WTC11 (cell line): ENCODE results near the gene NIT2. TPM values are rescaled to one million over a fixed set of nuclear protein-coding genes. Genes with fewer than 3 reads are reported as not detected.

Experiments used
- ATAC-seq: fragments of 200-7000 bp; cut with Tn5 transposase; 2 replicates; pipeline ENCODE4 v1.10.0; 2021; ENCODE audit warnings: mild to moderate bottlenecking, moderate library complexity
- CTCF ChIA-PET: fragments of 300-600 bp; sonication (Branson Sonifier 250); formaldehyde crosslinking; loops from one replicate; lab custom pipeline; 2021; ENCODE audit warnings: antibody characterized with exemption; lab: Charles Lee
- POLR2A ChIA-PET: fragments of 350-600 bp; sonication (Branson Sonifier 250); formaldehyde crosslinking; loops from one replicate; lab custom pipeline; 2021; ENCODE audit warnings: antibody characterized with exemption; lab: Charles Lee
- DNase-seq: peaks from one replicate; pipeline ENCODE4 v3.0.0; 2021; ENCODE audit warnings: low spot score
- H3K27ac Mint-ChIP-seq: 2 replicates; pipeline ENCODE4 v1.8.0; 2021; ENCODE audit warnings: mixed read lengths
- H3K27me3 Mint-ChIP-seq: 2 replicates; pipeline ENCODE4 v1.8.0; 2021; ENCODE audit warnings: low read depth, mild to moderate bottlenecking, moderate library complexity, mixed read lengths
- H3K36me3 Mint-ChIP-seq: 2 replicates; pipeline ENCODE4 v1.8.0; 2021; ENCODE audit warnings: mixed read lengths
- H3K4me1 Mint-ChIP-seq: 2 replicates; pipeline ENCODE4 v1.8.0; 2022; ENCODE audit warnings: mixed read lengths
- H3K4me3 Mint-ChIP-seq: 2 replicates; pipeline ENCODE4 v1.8.0; 2021; ENCODE audit warnings: mild to moderate bottlenecking, moderate library complexity, mixed read lengths
- H3K9me3 Mint-ChIP-seq: 2 replicates; pipeline ENCODE4 v1.8.0; 2021; ENCODE audit warnings: mixed read lengths
- ATF6 ChIP-seq: sonication (generic); formaldehyde crosslinking; IDR thresholded peaks from 2 replicates; pipeline ENCODE4 v1.8.1; 2023; ENCODE audit warnings: mild to moderate bottlenecking, missing genetic modification reagents
- CDX4 ChIP-seq: fragments of 250-450 bp; sonication (Bioruptor Pico); IDR thresholded peaks from 2 replicates; pipeline ENCODE4 v1.9.0; 2021; ENCODE audit warnings: moderate library complexity, mild to moderate bottlenecking, inconsistent platforms, borderline replicate concordance
- CREM ChIP-seq: sonication (generic); formaldehyde crosslinking; IDR thresholded peaks from 2 replicates; pipeline ENCODE4 v1.8.1; 2022; ENCODE audit warnings: mild to moderate bottlenecking, missing genetic modification reagents, moderate library complexity
- E2F5 ChIP-seq: sonication (generic); formaldehyde crosslinking; IDR thresholded peaks from 2 replicates; pipeline ENCODE4 v1.8.1; 2022; ENCODE audit warnings: mild to moderate bottlenecking, moderate library complexity, missing genetic modification reagents
- FOXP1 ChIP-seq: sonication (generic); formaldehyde crosslinking; IDR thresholded peaks from 2 replicates; pipeline ENCODE4 v1.8.0; 2022; ENCODE audit warnings: missing genetic modification reagents, mild to moderate bottlenecking, moderate library complexity, borderline replicate concordance
- GTF2I ChIP-seq: fragments of 250-450 bp; sonication (Bioruptor Pico); conservative IDR thresholded peaks from 2 replicates; pipeline ENCODE4 v1.4.0; 2021; ENCODE audit warnings: mild to moderate bottlenecking
- MXD4 ChIP-seq: fragments of 250-450 bp; sonication (Bioruptor Pico); IDR thresholded peaks from 2 replicates; pipeline ENCODE4 v1.8.0; 2021; ENCODE audit warnings: mild to moderate bottlenecking, moderate library complexity, borderline replicate concordance
- NFYB ChIP-seq: sonication (generic); formaldehyde crosslinking; conservative IDR thresholded peaks from 2 replicates; pipeline ENCODE4 v1.8.0; 2022; ENCODE audit warnings: low read depth, missing genetic modification reagents
- NR3C1 ChIP-seq: sonication (generic); formaldehyde crosslinking; conservative IDR thresholded peaks from 2 replicates; pipeline ENCODE4 v1.8.1; 2023; ENCODE audit warnings: low read depth, mild to moderate bottlenecking, missing genetic modification reagents
- SOX15 ChIP-seq: fragments of 250-450 bp; sonication (Bioruptor Pico); IDR thresholded peaks from 2 replicates; pipeline ENCODE4 v1.9.0; 2021; ENCODE audit warnings: mild to moderate bottlenecking
- TP53 ChIP-seq: sonication (generic); formaldehyde crosslinking; IDR thresholded peaks from 2 replicates; pipeline ENCODE4 v1.8.1; 2023; ENCODE audit warnings: mild to moderate bottlenecking, missing genetic modification reagents
- ZBTB21 ChIP-seq: sonication (generic); formaldehyde crosslinking; IDR thresholded peaks from 2 replicates; pipeline ENCODE4 v1.8.1; 2023; ENCODE audit warnings: mild to moderate bottlenecking, missing genetic modification reagents, borderline replicate concordance
- ZNF232 ChIP-seq: sonication (generic); formaldehyde crosslinking; IDR thresholded peaks from 2 replicates; pipeline ENCODE4 v1.8.0; 2022; ENCODE audit warnings: mild to moderate bottlenecking, missing genetic modification reagents
- ZNF263 ChIP-seq: sonication (generic); formaldehyde crosslinking; IDR thresholded peaks from 2 replicates; pipeline ENCODE4 v1.8.1; 2022; ENCODE audit warnings: low read depth, mild to moderate bottlenecking, moderate library complexity, missing genetic modification reagents
- ZNF317 ChIP-seq: sonication (generic); formaldehyde crosslinking; IDR thresholded peaks from 2 replicates; pipeline ENCODE4 v1.8.1; 2023; ENCODE audit warnings: low read depth, mild to moderate bottlenecking, moderate library complexity, missing genetic modification reagents, borderline replicate concordance
- ZNF396 ChIP-seq: fragments of 250-450 bp; sonication (Bioruptor Pico); IDR thresholded peaks from 2 replicates; pipeline ENCODE4 v1.8.0; 2021; ENCODE audit warnings: mild to moderate bottlenecking, moderate library complexity, borderline replicate concordance
- ZNF423 ChIP-seq: fragments of 250-450 bp; sonication (Bioruptor Pico); IDR thresholded peaks from 2 replicates; pipeline ENCODE4 v2.1.2; 2022; ENCODE audit warnings: mild to moderate bottlenecking, moderate library complexity
- ZNF671 ChIP-seq: fragments of 250-450 bp; sonication (Bioruptor Pico); IDR thresholded peaks from 2 replicates; pipeline ENCODE4 v1.8.0; 2021; ENCODE audit warnings: mild to moderate bottlenecking
- total RNA-seq: library from RNA; stranded (reverse); gene quantifications from 3 replicates; pipeline ENCODE4 v1.2.3, GENCODE V29; 2021
- TF ChIP-seq, protein P1 (sequence below): sonication (generic); formaldehyde crosslinking; IDR thresholded peaks from 2 replicates; pipeline ENCODE4 v1.8.1; 2022; ENCODE audit warnings: low read depth, mild to moderate bottlenecking, moderate library complexity, missing genetic modification reagents, borderline replicate concordance
- TF ChIP-seq, protein P2 (sequence below): sonication (generic); formaldehyde crosslinking; IDR thresholded peaks from 2 replicates; pipeline ENCODE4 v1.8.0; 2022; ENCODE audit warnings: mild to moderate bottlenecking, missing genetic modification reagents
- TF ChIP-seq, protein P3 (sequence below): fragments of 250-450 bp; sonication (Bioruptor Pico); IDR thresholded peaks from 2 replicates; pipeline ENCODE4 v1.9.0; 2021; ENCODE audit warnings: mild to moderate bottlenecking, borderline replicate concordance
- TF ChIP-seq, protein P4 (sequence below): fragments of 200-600 bp; IDR thresholded peaks from 2 replicates; pipeline ENCODE4 v1.8.0; 2022; ENCODE audit warnings: antibody characterized with exemption

Gene NIT2
- total RNA-seq, 1 experiment from 2014 or later: 27.3 TPM

- TF ChIP-seq ATF6 (CRISPR knock-in tag) (no peak), ZNF396 (CRISPR knock-in tag) (no peak), FOXP1 (CRISPR knock-in tag) (no peak), GTF2I (CRISPR knock-in tag) (no peak), ZNF671 (CRISPR knock-in tag) (no peak), ZNF317 (no peak), TP53 (CRISPR knock-in tag) (no peak), ZNF263 (CRISPR knock-in tag) (no peak), SOX15 (CRISPR knock-in tag) (no peak), ZBTB21 (CRISPR knock-in tag) (no peak), ZNF232 (CRISPR knock-in tag) (no peak)
- TF ChIP-seq, protein P1, sequence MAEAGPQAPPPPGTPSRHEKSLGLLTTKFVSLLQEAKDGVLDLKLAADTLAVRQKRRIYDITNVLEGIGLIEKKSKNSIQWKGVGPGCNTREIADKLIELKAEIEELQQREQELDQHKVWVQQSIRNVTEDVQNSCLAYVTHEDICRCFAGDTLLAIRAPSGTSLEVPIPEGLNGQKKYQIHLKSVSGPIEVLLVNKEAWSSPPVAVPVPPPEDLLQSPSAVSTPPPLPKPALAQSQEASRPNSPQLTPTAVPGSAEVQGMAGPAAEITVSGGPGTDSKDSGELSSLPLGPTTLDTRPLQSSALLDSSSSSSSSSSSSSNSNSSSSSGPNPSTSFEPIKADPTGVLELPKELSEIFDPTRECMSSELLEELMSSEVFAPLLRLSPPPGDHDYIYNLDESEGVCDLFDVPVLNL: no peak
- TF ChIP-seq, protein P2, sequence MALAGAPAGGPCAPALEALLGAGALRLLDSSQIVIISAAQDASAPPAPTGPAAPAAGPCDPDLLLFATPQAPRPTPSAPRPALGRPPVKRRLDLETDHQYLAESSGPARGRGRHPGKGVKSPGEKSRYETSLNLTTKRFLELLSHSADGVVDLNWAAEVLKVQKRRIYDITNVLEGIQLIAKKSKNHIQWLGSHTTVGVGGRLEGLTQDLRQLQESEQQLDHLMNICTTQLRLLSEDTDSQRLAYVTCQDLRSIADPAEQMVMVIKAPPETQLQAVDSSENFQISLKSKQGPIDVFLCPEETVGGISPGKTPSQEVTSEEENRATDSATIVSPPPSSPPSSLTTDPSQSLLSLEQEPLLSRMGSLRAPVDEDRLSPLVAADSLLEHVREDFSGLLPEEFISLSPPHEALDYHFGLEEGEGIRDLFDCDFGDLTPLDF: no peak
- TF ChIP-seq, protein P3, sequence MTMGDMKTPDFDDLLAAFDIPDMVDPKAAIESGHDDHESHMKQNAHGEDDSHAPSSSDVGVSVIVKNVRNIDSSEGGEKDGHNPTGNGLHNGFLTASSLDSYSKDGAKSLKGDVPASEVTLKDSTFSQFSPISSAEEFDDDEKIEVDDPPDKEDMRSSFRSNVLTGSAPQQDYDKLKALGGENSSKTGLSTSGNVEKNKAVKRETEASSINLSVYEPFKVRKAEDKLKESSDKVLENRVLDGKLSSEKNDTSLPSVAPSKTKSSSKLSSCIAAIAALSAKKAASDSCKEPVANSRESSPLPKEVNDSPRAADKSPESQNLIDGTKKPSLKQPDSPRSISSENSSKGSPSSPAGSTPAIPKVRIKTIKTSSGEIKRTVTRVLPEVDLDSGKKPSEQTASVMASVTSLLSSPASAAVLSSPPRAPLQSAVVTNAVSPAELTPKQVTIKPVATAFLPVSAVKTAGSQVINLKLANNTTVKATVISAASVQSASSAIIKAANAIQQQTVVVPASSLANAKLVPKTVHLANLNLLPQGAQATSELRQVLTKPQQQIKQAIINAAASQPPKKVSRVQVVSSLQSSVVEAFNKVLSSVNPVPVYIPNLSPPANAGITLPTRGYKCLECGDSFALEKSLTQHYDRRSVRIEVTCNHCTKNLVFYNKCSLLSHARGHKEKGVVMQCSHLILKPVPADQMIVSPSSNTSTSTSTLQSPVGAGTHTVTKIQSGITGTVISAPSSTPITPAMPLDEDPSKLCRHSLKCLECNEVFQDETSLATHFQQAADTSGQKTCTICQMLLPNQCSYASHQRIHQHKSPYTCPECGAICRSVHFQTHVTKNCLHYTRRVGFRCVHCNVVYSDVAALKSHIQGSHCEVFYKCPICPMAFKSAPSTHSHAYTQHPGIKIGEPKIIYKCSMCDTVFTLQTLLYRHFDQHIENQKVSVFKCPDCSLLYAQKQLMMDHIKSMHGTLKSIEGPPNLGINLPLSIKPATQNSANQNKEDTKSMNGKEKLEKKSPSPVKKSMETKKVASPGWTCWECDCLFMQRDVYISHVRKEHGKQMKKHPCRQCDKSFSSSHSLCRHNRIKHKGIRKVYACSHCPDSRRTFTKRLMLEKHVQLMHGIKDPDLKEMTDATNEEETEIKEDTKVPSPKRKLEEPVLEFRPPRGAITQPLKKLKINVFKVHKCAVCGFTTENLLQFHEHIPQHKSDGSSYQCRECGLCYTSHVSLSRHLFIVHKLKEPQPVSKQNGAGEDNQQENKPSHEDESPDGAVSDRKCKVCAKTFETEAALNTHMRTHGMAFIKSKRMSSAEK (CRISPR knock-in tag): no peak
- TF ChIP-seq, all 79 proteins: peak for 0
Measured at GRCh38 chr3:100403362-100404249, 69.0 kb downstream of the NIT2 start (continued).

- Mint-ChIP-seq H3K4me3 (peak overlapping the region; percentile 94), H3K4me1 (peaks cover 35% of the 10 kb centered on the region), H3K27ac (no peak overlapping the region), H3K27me3 (no peaks in the 10 kb centered on the region), H3K9me3 (no peaks in the 10 kb centered on the region), H3K36me3 (peaks cover 18% of the 10 kb centered on the region; the same call in 1 of the 2 replicates)
- DNase-seq (no peak), ATAC-seq (no peak)
- ChIA-PET POLR2A (interaction anchor here (0.7 to 1.1 kb wide), 2 partner anchors 17 to 70 kb away, joined by 3 read pairs; partner anchors contain the start of gene NIT2), CTCF (interaction anchor here (1.0 to 1.6 kb wide), 3 partner anchors 10 to 70 kb away, joined by 3 to 6 read pairs (median 4); partner anchors contain the start of gene NIT2)
- TF ChIP-seq NR3C1 (CRISPR knock-in tag): no peak
- TF ChIP-seq, protein P4, sequence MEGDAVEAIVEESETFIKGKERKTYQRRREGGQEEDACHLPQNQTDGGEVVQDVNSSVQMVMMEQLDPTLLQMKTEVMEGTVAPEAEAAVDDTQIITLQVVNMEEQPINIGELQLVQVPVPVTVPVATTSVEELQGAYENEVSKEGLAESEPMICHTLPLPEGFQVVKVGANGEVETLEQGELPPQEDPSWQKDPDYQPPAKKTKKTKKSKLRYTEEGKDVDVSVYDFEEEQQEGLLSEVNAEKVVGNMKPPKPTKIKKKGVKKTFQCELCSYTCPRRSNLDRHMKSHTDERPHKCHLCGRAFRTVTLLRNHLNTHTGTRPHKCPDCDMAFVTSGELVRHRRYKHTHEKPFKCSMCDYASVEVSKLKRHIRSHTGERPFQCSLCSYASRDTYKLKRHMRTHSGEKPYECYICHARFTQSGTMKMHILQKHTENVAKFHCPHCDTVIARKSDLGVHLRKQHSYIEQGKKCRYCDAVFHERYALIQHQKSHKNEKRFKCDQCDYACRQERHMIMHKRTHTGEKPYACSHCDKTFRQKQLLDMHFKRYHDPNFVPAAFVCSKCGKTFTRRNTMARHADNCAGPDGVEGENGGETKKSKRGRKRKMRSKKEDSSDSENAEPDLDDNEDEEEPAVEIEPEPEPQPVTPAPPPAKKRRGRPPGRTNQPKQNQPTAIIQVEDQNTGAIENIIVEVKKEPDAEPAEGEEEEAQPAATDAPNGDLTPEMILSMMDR: no peak
- TF ChIP-seq E2F5: no peak
- no peak for TF ChIP-seq CDX4
- TF ChIP-seq ZNF423: no peak
- no peak for TF ChIP-seq NFYB (CRISPR knock-in tag)
- no peak for TF ChIP-seq MXD4 (CRISPR knock-in tag)
- no peak for TF ChIP-seq CREM (CRISPR knock-in tag)
Measured at GRCh38 chr3:100404250-100404548, 69.6 kb downstream of the NIT2 start.
